H9 (cell line): ENCODE data around the gene NPFF. TPM values are rescaled to one million over a fixed set of nuclear protein-coding genes. Genes with fewer than 3 reads are reported as not detected.

Source experiments
- DNase-seq: peaks from one replicate; pipeline ENCODE4 v3.0.0-alpha.2; 2017
- H2AFZ ChIP-seq: one replicate; pipeline ENCODE4 v1.6.1; 2013; ENCODE audit warnings: mild to moderate bottlenecking, low read length, control low read depth, moderate library complexity
- H2AK5ac ChIP-seq: 2 replicates; pipeline ENCODE4 v1.6.1; 2013; ENCODE audit warnings: low read length, control low read depth, mixed read lengths; ENCODE audit not compliant: insufficient read length
- H2BK120ac ChIP-seq: one replicate; pipeline ENCODE4 v1.6.1; 2013; ENCODE audit warnings: low read depth, mild to moderate bottlenecking, low read length, control low read depth, inconsistent platforms; ENCODE audit not compliant: poor library complexity, severe bottlenecking
- H2BK12ac ChIP-seq: 2 replicates; pipeline ENCODE4 v1.6.1; 2013; ENCODE audit warnings: low read length, control low read depth, mixed read lengths, low read depth; ENCODE audit not compliant: insufficient read length
- H2BK15ac ChIP-seq: 2 replicates; pipeline ENCODE4 v1.6.1; 2013; ENCODE audit warnings: low read depth, low read length, control low read depth
- H2BK20ac ChIP-seq: one replicate; pipeline ENCODE4 v1.6.1; 2013; ENCODE audit warnings: low read depth, mild to moderate bottlenecking, low read length, control low read depth, inconsistent platforms; ENCODE audit not compliant: poor library complexity, severe bottlenecking
- H2BK5ac ChIP-seq: 2 replicates; pipeline ENCODE4 v1.6.1; 2013; ENCODE audit warnings: low read length, control low read depth, mixed read lengths; ENCODE audit not compliant: insufficient read length
- H3K14ac ChIP-seq: 2 replicates; pipeline ENCODE4 v1.6.1; 2013; ENCODE audit warnings: low read length, control low read depth; ENCODE audit not compliant: insufficient read depth
- H3K18ac ChIP-seq: 2 replicates; pipeline ENCODE4 v1.6.1; 2013; ENCODE audit warnings: low read depth, mild to moderate bottlenecking, mixed read lengths, low read length, control low read depth; ENCODE audit not compliant: insufficient read length
- H3K23ac ChIP-seq: 2 replicates; pipeline ENCODE4 v1.6.1; 2013; ENCODE audit warnings: low read length, control low read depth, mixed read lengths, low read depth; ENCODE audit not compliant: insufficient read length
- H3K23me2 ChIP-seq: 2 replicates; pipeline ENCODE4 v1.6.1; 2013; ENCODE audit warnings: low read depth, mild to moderate bottlenecking, mixed read lengths, low read length, control low read depth; ENCODE audit not compliant: insufficient read length, poor library complexity, severe bottlenecking
- H3K27ac ChIP-seq: 2 replicates; pipeline ENCODE4 v1.5.1; 2013; ENCODE audit warnings: low read length, control low read depth, mixed read lengths, low read depth; ENCODE audit not compliant: insufficient read length
- H3K27me3 ChIP-seq: 2 replicates; pipeline ENCODE4 v1.6.1; 2013; ENCODE audit warnings: low read length, control low read depth, inconsistent platforms; ENCODE audit not compliant: insufficient read depth
- H3K4ac ChIP-seq: 2 replicates; pipeline ENCODE4 v1.6.1; 2013; ENCODE audit warnings: low read depth, mild to moderate bottlenecking, control low read depth, inconsistent platforms, low read length, moderate library complexity
- H3K4me1 ChIP-seq: 2 replicates; pipeline ENCODE4 v1.6.1; 2013; ENCODE audit warnings: low read length, control low read depth, inconsistent platforms; ENCODE audit not compliant: insufficient read depth
- H3K4me2 ChIP-seq: 2 replicates; pipeline ENCODE4 v1.6.1; 2013; ENCODE audit warnings: low read length, control low read depth, mixed read lengths; ENCODE audit not compliant: insufficient read length, insufficient read depth
- H3K56ac ChIP-seq: 2 replicates; pipeline ENCODE4 v1.6.1; 2013; ENCODE audit warnings: low read depth, mild to moderate bottlenecking, mixed read lengths, low read length, control low read depth; ENCODE audit not compliant: insufficient read length
- H3K79me1 ChIP-seq: 2 replicates; pipeline ENCODE4 v1.6.1; 2013; ENCODE audit warnings: low read depth, mild to moderate bottlenecking, moderate library complexity, low read length, control low read depth, inconsistent platforms; ENCODE audit not compliant: insufficient read depth, poor library complexity, severe bottlenecking
- H3K79me2 ChIP-seq: 2 replicates; pipeline ENCODE4 v1.6.1; 2013; ENCODE audit warnings: low read length, control low read depth, inconsistent platforms; ENCODE audit not compliant: insufficient read depth
- H3K9ac ChIP-seq: 2 replicates; pipeline ENCODE4 v1.6.1; 2013; ENCODE audit warnings: low read length, control low read depth, mixed read lengths; ENCODE audit not compliant: insufficient read length; ENCODE audit errors: extremely low read depth
- H3K9me3 ChIP-seq: one replicate; pipeline ENCODE4 v1.6.1; 2013; ENCODE audit warnings: low read depth, low read length, inconsistent platforms; ENCODE audit not compliant: control insufficient read depth
- H3T11ph ChIP-seq: one replicate; pipeline ENCODE4 v1.6.1; 2013; ENCODE audit warnings: mild to moderate bottlenecking, low read length, control low read depth, inconsistent platforms
- H4K20me1 ChIP-seq: one replicate; pipeline ENCODE4 v1.6.1; 2013; ENCODE audit not compliant: control insufficient read depth, insufficient read length, insufficient read depth
- H4K5ac ChIP-seq: 2 replicates; pipeline ENCODE4 v1.6.1; 2013; ENCODE audit warnings: low read depth, mild to moderate bottlenecking, mixed read lengths, low read length, control low read depth; ENCODE audit not compliant: insufficient read length
- H4K8ac ChIP-seq: replicated peaks from 2 replicates; pipeline ENCODE4 v1.6.1; 2013; ENCODE audit warnings: low read length, control low read depth, mixed read lengths, low read depth; ENCODE audit not compliant: insufficient read length
- H4K91ac ChIP-seq: 2 replicates; pipeline ENCODE4 v1.6.1; 2013; ENCODE audit warnings: low read depth, mild to moderate bottlenecking, moderate library complexity, mixed read lengths, low read length, control low read depth; ENCODE audit not compliant: insufficient read length
- H3K27ac Mint-ChIP-seq, 3 experiments: 2 replicates in 2 of 3; 3 replicates in 1 of 3; pipeline ENCODE4 v1.8.0; 2020 to 2021; ENCODE audit warnings: mixed read lengths in 3 of 3, mild to moderate bottlenecking in 1 of 3, moderate library complexity in 1 of 3
- H3K27me3 Mint-ChIP-seq: 2 replicates; pipeline ENCODE4 v1.8.0; 2021; ENCODE audit warnings: low read depth, mild to moderate bottlenecking, moderate library complexity, mixed read lengths
- H3K36me3 Mint-ChIP-seq, 3 experiments: 2 replicates in 2 of 3; 3 replicates in 1 of 3; pipeline ENCODE4 v1.8.0; 2020 to 2021; ENCODE audit warnings: low read depth in 3 of 3, mixed read lengths in 3 of 3; ENCODE audit not compliant: insufficient read depth in 1 of 3
- H3K4me1 Mint-ChIP-seq, 2 experiments: 2 replicates each; pipeline ENCODE4 v1.8.0; 2020; ENCODE audit warnings: mixed read lengths in 2 of 2
- H3K4me3 Mint-ChIP-seq, 2 experiments: 2 replicates in 1 of 2; 3 replicates in 1 of 2; pipeline ENCODE4 v1.8.0; 2020 to 2021; ENCODE audit warnings: mild to moderate bottlenecking in 2 of 2, mixed read lengths in 2 of 2, moderate library complexity in 1 of 2
- H3K9me3 Mint-ChIP-seq, 2 experiments: 2 replicates in 1 of 2; 3 replicates in 1 of 2; pipeline ENCODE4 v1.8.0; 2020; ENCODE audit warnings: mild to moderate bottlenecking in 2 of 2, mixed read lengths in 2 of 2, moderate library complexity in 1 of 2
- WGBS: extraction: QIAGEN DNeasy Blood & Tissue Kit; methylation state at CpG from one replicate; pipeline ENCODE4 v1.1.7; 2013; ENCODE audit warnings: missing lambda C conversion rate, low lambda C conversion rate, mixed read lengths; ENCODE audit not compliant: insufficient read length; ENCODE audit errors: extremely low coverage; 5-methylcytosine and 5-hydroxymethylcytosine counted together
- total RNA-seq: library from RNA; stranded (reverse); gene quantifications from 2 replicates; pipeline ENCODE4 v1.2.1, GENCODE V29; 2021
- TF ChIP-seq, protein P1 (sequence below): fragments of 200-600 bp; sonication (generic); conservative IDR thresholded peaks from 3 replicates; pipeline ENCODE4 v1.8.0; 2021; ENCODE audit warnings: antibody characterized with exemption, mild to moderate bottlenecking

NPFF gene
- total RNA-seq, 1 experiment from 2014 or later = not detected

DNA sequence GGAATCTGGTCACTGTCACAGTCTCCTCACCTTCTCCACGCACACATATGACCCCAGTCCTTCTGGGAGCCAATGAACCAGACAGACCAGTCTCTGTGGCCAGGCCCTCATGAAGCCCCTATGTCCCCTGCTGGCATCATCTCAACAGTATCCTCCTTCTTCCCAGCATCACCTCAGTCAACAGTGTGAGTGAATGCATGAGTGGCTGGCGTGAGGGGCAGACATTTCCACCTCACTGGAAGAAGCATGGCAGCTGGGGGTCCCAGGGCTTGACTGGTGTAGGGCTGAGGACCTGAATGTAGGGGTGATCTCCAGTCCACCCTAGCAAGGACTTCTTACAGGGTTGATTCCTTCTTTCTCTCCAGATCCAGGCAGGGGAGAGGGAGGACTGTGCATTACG, 9.8 kb downstream of the NPFF start:
- H3K56ac ChIP-seq = no peak overlapping the region
- no peak overlapping the region for H2BK5ac ChIP-seq
- no peaks in the 10 kb centered on the region for H3K9me3 ChIP-seq
- H2BK15ac ChIP-seq = no peak overlapping the region
- no peak overlapping the region for H4K5ac ChIP-seq
- peaks cover 6% of the 10 kb centered on the region; the same call in 1 of the 2 replicates for H3K4me1 ChIP-seq
- H3K27ac ChIP-seq = no peak overlapping the region
- H3K23ac ChIP-seq = no peak overlapping the region
- no peak overlapping the region for H4K91ac ChIP-seq
- H2BK20ac ChIP-seq = no peak overlapping the region
- H3T11ph ChIP-seq = no peak overlapping the region
- H3K4ac ChIP-seq = no peak overlapping the region
- no peak for DNase-seq
- Mint-ChIP-seq H3K36me3 (peaks cover 0 to 11% (median 1%) of the 10 kb centered on the region in 3 experiments; a peak in 1 of 7 replicates), H3K27ac (no peak overlapping the region; a peak in 1 of 7 replicates), H3K4me3 (peak overlapping the region in 1 of 2 experiments; percentile 96; a peak in 3 of 5 replicates), H3K4me1 (peaks cover 57 to 62% of the 10 kb centered on the region in 2 experiments), H3K9me3 (no peaks in the 10 kb centered on the region), H3K27me3 (no peaks in the 10 kb centered on the region)
- H4K8ac ChIP-seq = no peak overlapping the region
- peaks cover 25% of the 10 kb centered on the region for H3K23me2 ChIP-seq
- no peaks in the 10 kb centered on the region for H4K20me1 ChIP-seq
- no peaks in the 10 kb centered on the region; the same call in 1 of the 2 replicates for H3K79me2 ChIP-seq
- no peak overlapping the region for H2AFZ ChIP-seq
- H2BK12ac ChIP-seq = no peak overlapping the region
- peaks cover 7% of the 10 kb centered on the region for H3K79me1 ChIP-seq
- H2BK120ac ChIP-seq = no peak overlapping the region
- H3K18ac ChIP-seq = no peak overlapping the region
- WGBS = no CpG with 5 or more reads among the region's 3 CpGs
- H3K9ac ChIP-seq = no peak overlapping the region
- H3K4me2 ChIP-seq = no peak overlapping the region
- no peaks in the 10 kb centered on the region for H3K27me3 ChIP-seq
- H2AK5ac ChIP-seq = no peak overlapping the region
- TF ChIP-seq, protein P1, sequence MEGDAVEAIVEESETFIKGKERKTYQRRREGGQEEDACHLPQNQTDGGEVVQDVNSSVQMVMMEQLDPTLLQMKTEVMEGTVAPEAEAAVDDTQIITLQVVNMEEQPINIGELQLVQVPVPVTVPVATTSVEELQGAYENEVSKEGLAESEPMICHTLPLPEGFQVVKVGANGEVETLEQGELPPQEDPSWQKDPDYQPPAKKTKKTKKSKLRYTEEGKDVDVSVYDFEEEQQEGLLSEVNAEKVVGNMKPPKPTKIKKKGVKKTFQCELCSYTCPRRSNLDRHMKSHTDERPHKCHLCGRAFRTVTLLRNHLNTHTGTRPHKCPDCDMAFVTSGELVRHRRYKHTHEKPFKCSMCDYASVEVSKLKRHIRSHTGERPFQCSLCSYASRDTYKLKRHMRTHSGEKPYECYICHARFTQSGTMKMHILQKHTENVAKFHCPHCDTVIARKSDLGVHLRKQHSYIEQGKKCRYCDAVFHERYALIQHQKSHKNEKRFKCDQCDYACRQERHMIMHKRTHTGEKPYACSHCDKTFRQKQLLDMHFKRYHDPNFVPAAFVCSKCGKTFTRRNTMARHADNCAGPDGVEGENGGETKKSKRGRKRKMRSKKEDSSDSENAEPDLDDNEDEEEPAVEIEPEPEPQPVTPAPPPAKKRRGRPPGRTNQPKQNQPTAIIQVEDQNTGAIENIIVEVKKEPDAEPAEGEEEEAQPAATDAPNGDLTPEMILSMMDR = no peak
- no peak overlapping the region for H3K14ac ChIP-seq
